T-helper 2 cell treated with Interferon-gamma antibody and Interleukin-4, amounts not matched to agents 100 ng/mL and 5 ng/mL, for 36 hours (primary cell): ENCODE measurements around the gene SORCS2. TPM values are rescaled to one million over a fixed set of nuclear protein-coding genes. Genes with fewer than 3 reads are reported as not detected.

Experiments
- intact Hi-C: fragments of 100-400 bp; cut with micrococcal nuclease; formaldehyde crosslinking; loops from one replicate; pipeline ENCODE4 v1.15.1; 2023
- total RNA-seq: library from RNA; stranded (reverse); gene quantifications from 2 replicates; pipeline ENCODE4 v1.2.3, GENCODE V29; 2022

Gene SORCS2
- total RNA-seq, 1 donor from 2014 or later, result 0.05 TPM

DNA sequence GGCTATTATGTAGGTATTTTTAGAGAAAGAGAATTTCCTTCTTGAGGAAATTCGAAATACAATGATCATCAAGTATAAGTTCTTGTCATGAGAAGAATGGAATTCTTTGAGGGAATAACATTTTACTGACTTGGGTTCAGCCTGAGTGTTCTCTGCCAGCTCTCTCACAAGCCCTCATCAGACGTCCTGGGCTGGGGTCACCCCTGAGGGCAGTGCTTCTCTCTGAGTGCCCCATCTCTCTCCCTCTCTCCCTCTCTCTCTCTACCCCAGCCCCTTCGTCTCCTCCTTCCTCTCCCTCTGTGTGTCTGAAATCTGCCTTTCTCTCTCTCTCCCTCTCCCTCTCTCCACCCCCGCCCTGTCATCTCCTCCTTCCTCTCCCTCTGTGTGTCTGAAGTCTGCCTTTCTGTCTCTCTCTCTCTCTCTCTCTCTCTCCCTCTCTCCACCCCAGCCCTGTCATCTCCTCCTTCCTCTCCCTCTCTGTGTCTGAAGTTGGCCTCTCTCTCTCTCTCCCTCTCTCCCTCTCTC is 484.1 kb downstream of the SORCS2 start:
- intact Hi-C loops, result no loop called here

DNA sequence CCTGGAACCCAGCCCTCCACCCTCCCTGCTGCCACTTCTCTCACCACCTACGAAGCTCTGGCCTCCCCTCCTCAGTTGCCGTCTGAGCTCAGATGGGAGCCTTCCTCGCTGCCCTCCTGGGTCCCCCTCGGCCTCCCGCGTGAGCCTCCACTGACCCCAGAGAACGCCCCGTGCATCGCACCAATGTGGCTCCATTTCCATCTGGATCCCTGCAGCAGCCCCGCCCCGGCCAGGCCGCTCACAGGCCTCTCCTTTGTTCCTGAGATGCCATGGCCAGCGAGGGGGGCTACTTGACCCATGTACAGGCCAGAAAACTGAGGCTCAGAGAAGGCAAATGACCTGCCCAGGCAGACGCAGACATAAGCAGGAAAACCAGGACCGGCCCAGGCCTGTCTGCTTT is 484.7 kb downstream of the SORCS2 start:
- intact Hi-C loops, result no loop called here

DNA sequence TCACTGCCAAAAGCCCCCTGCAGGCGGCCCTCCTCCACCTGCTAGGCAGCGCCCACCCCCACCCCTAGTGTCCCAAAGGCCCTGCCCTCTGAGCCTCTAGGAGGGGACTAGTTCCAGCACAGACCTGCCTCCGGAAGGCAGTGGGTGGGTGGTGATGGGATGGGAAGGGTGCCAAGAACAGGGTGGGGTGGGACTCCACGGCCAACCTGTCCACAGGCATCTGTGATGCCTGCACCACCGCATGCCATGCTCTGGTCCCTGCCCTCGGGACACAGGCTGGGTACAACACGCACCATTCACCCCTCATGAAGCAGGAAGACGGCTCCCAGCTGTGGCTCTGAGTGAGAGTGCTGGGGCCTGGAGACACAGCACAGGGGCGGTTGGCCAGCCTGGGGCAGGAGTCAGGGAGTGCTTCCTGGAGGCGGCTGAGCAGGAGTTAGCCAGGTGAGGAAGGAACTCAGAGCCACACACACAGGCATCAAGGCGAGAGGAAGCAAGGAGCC is 485.5 kb downstream of the SORCS2 start:
- intact Hi-C loops, result no loop called here

DNA sequence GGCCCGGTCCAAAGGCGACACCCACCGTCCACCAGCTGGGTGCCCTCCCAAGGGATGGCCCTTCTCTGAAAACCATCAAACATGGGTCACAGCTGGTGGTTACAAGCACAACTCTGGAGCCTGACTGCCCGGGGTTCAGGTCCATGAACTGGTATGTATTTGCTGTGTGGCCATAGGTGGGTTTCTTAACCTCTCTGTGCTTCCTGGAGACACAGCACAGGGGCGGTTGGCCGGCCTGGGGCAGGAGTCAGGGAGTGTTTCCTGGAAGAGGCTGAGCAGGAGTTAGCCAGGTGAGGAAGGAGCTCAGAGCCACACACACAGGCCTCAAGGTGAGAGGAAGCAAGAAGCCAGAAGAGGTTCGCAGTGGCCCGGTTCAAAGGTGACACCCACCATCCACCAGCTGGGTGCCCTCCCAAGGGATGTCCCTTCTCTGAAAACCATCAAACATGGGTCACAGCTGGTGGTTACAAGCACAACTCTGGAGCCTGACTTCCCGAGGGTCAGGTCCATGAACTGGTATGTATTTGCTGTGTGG is 486.0 kb downstream of the SORCS2 start:
- intact Hi-C loops, result no loop called here

DNA sequence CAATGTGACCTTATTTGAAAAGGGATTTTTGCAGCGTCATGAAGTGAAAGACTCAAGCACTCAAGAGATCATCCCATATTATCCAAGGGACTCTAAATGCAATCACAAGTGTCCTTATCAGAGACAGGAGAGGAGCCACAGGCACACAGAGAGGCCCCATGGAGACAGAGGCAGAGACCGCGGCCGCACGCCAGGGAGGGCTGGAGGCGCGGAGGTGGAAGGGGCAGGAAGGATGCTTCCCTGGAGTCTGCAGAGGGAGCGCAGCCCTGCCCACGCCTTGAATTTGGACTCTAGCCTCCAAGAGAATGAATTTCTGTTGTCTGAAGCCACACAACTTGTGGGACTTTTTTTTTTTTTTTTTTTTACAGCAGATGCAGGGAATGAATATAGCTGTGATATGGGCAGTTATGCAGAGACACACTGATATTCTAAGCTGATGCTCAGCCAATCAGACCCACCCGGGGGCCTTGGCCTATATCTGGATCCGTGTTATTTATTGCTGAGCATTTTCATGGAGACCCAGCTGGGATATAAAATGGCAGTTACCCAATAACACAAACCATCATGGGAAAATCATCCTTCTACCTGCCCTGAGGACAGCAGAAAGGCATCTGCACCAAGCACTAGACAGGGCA is 487.2 kb downstream of the SORCS2 start:
- intact Hi-C loops, result no loop called here

DNA sequence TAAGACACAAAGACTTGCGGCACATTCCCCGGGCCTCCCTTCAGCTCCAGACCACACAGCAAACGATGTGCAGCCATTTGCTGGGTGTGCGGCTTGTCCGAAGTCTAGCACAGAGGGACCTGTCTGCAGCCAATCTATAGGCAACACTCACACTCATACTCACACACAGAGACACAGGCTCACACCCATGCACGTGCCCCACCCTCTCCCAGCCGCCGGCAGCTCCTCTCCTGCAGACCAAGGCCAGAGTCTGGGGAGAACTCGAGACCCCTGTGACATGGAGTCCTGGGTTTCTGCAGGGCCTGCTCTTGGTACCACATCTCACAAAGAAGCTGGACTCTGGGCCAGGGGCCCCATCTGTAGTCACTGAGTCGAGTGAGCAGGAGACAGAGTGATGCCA is 487.8 kb downstream of the SORCS2 start:
- intact Hi-C loops, result no loop called here

DNA sequence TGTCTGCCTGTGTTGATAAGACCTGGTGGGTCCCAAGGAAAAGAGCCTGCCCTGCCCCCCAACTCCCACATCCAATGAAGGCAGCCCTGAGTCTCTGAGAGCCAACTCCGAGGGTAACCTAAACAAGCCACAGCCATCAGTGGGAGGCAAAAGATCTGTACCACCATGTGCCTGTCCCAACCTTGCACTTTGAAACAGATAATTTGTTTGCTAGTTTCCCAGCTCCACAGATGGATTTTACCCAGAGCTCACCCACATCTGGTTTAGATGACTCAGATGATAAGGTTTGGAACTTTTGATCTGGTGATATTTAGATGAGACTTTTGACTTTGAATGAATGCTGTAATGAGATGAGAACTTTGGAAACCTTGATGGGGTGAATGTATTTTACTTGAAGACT is 488.4 kb downstream of the SORCS2 start:
- intact Hi-C loops, result no loop called here

DNA sequence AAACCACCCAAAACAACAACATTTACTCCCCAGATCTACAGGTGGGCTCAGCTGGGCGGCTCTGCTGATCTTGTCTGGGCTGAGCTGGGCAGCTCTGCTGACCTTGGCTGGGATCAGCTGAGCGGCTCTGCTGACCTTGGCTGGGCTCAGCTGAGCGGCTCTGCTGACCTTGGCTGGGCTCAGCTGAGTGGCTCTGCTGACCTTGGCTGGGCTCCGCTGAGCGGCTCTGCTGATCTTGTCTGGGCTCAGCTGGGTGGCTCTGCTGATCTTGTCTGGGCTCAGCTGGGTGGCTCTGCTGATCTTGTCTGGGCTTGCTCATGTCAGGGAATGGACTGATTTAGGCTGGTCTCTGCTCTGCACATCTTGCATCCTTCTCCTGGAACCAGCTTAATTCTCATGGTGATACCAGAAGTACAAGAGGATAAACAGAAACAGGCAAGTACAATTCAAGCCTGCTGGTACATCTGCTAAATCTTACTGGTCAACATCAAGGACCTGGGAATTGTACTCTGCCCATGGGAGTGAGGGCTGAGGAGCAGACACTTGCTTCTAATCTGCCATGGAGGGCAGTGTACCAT is 490.9 kb downstream of the SORCS2 start:
- intact Hi-C loops, result no loop called here

DNA sequence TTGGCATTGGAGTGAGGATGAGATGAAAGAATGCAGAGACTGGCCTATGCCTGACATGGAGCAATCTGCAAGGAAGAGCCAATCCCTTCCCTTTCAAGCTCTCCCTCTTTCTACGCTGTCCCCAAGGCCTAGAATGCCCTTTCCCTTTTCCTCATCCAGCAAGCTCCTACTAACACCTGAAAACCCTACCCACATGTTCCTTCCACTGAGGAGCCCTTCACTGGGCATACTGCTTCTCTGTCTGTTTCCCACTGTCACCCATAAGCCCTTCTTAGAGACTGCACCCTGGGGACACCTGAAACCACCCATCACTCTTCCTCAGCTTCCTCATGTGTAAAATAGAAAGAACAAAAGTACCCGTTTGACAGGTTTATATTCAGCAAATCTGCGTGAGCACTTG is 492.0 kb downstream of the SORCS2 start:
- intact Hi-C loops, result no loop called here

DNA sequence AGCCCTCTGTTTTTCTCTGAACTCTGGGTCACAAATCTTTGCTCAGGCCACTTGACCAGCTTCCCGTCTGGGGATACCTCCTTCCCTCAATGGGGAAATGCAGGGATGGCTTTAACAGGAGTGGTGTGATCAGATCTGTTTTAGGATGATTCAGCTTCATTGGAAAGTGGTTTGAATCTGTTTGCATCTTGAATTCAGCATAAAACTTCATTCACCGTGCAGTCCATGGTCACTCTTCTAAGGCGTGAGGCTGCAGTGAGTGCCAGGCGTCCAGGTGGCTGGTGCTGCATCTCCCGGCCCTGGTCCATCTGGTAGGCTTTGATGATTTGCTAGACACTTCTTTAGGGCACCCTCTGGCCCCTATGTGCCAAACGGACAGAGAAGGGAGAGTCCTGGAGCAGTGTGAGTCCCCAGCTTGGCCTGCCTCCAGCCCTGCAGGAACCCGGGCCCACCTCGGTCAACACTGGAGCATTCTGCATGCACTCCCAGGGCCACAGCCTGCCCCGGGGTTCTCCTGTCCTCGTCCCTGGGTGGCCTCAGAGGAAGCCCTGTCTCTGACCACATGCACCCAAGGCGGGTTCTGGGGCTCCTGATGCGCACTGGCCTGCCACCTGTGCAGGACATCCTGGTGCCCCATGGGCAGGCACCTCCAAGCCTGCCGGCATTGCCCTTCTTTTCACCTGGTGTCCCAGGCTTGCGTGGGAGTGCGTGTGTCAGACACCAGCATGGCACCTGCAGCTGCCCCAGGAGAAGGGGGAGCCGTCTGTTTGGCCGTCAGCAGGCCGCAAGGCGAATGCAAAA is 493.9 kb downstream of the SORCS2 start:
- intact Hi-C loops, result no loop called here

DNA sequence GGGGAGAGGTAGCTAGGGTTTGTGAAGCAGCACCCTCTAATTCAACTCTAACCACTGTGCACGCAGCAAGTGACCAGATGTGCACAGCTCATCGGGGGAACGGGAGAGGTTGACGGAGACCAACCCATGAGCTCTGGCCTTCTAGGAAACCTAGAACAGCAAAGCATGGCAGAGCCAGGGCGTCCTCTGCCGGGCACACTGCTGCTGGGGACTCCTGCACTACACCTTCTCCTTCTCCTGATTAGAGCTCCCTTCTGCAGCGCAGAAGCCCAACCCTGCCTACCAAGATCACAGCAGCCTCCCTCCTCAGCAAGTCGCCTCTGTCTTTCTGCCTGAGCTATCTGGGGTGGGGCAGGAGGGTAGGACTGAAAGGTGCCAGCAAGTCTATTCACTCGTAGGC is 494.7 kb downstream of the SORCS2 start:
- intact Hi-C loops, result no loop called here

DNA sequence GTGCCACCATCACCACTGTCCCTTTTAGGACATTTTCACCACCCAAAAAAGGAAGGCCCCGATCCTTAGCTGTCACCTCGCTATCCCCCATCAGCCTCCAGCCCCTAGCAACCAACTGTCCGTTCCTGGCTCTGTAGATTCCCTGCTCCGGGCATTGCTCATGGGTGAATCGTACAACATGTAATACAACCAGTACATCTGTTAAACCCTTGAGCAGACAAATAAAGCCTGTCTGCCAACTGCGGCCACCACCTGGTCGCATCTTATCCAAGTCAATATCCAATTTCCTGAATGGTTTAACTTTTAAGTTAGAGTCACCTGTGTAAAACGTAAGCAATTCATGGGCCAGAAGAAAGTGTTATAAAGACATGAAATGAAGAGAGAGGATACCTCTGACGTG is 495.5 kb downstream of the SORCS2 start:
- intact Hi-C loops, result no loop called here

DNA sequence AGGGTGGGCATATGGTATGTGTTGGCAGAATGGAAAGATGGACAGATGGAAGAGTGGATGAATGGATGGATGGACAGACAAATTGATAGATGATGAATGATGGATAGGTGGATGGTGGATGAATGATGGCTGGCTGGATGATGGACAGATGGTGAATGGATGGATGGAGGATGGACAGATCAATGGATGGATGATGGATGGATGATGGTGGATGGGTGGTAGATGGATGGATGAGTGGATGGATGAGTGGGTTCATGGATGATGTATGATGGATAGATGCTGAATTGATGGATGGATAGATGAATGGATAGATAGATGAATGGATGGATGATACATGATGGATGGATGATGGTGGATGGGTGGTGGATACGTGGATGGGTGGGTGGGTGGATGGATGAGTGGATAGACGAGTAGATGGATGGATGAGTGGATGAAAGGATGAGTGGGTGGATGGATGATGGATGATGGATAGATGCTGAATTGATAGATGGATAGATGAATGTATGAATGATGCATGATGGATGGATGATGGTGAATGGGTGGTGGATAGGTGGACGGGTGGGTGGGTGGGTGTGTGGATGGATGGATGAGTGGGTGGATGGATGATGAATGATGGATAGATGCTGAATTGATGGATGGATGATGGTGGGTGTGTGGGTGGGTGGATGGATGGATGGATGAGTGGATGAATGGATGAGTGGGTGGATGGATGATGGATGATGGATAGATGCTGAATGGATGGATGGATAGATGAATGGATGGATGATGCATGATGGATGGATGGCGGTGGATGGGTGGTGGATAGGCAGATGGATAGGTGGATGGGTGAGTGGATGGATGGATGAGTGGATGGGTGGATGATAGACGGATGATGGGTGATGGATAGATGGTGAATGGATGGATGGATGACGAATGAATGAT is 497.7 kb downstream of the SORCS2 start:
- intact Hi-C loops, result no loop called here

DNA sequence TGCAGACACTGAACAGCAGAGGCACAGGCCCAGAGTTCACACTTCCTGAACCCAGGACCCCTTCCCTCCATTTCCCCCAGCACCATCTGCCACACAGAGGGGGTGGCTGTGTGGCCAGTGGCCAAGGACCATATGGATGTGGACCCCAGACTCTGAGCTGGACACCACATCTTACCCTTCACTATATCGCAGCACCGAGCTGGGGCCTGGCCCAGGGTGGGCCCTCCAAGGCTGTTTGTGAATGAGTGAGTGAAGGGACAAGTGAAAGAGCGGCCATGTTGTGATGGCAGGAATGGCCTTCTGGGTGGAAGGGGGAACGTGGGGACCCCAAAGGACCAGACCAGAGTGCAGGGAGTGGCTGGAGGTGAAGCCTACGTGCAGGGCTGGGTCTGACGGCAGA is 498.7 kb downstream of the SORCS2 start:
- intact Hi-C loops, result no loop called here

DNA sequence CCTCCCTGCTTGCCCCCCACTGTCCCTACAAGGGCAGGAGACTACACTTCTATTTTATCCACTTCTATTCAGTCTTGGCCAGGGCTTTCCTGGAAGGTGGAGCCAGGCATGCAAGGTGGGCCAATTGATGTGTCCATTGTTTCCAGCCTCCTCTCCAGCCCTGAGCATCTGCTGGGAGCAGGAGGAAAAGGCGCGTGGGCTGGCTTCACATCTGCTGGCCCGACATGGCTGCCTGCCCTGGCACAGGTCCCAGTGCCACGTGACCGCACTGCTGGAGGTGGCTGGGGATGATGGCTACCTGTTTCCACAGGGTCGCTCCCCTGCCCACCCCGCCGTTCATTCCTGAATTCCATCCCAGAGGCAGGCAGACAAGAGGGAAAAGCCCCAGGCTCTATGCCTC is 499.6 kb downstream of the SORCS2 start:
- intact Hi-C loops, result no loop called here

DNA sequence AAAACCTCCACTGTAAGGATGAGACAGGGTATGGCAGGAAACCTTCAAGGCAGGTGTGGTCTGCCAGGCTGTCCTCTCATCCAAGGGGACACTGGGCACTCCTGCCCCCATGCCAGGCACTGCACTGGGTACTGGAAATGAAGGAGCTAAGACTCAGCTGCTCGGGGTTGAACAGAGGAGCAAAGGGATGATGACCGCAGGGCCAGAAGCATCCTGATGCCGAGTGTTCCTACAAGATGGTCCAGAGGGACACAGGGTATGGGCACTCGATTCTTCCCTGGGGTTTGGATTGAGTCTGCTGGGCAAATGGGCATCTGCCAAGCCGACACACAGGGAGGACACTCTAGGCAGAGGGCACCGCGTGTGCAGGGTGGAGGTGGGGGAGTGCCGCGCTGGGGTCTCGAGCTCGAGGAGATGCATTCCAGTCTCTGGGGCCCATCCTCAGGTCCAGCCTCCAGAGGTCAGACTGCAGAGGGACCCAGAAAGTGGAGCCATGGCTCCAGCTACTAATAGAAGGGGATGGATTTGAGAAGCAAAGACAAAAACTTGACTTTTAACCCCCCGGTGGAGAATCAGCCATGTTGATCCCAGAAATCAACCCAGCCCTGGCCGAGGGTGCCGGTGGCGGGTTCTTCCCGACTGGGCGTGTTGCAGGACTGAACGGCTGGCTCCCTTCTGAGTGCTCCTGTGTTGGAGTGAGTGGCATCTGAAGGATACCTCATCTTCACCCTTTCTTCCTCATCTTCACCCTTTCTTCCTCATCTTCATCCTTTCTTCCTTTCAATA is 500.3 kb downstream of the SORCS2 start:
- intact Hi-C loops, result no loop called here

DNA sequence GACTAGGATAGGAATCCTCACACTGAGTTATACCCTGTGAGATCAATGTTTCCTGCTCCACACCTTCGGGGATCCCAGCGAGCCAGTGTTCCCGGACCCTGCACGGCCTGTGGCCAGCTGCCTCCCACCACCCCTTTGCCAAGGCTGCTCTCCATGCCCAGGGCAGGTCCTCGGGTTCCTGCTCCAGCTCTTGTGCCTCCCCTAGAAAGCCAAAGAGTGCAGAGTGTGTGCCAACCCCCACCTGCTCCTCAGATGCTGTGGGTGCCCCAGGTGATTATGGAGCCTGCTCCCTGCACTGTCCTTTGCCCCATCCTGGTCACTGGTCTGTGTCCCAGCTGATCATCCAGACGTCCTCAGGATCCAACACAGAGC is 500.9 kb downstream of the SORCS2 start:
- intact Hi-C loops, result no loop called here

DNA sequence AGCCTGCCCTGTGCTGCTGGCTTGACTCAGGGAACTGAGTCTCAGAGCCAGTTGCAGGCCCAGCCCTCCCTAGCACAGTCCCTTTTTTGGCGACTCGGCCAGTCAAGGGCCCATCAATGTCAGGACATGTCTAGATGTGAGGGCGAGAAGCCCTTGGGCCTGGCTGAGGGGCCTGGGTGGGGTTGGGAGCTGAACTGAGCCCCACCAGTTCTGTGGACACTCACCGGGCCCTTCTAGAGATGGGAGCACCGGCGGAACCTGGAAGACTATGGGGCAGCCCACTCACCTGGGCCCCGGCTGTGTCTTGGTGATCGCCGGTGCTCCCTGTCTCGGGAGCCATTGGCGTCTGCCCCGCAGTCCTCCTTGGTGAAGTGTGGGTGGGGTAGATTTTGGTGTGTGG is 501.4 kb downstream of the SORCS2 start:
- intact Hi-C loops, result no loop called here

DNA sequence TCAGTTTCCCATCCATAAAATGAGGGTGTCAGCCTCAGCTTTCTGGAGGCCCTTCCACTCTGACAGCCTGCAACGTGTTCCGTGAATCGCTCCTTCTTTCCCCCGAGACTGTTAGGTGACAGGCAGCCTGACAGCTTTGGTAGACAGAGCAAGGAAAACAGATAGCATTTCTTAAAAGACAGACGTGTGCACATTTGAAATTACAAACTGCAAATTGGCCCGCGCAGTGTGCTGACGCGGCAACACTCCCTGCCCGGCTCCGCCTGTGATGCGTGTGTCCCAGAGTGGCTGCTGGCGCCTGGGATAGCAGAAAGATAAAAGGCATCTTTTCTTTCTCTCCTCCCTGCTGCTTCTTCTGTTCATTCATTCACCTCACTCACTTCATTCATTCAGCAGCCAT is 502.0 kb downstream of the SORCS2 start:
- intact Hi-C loops, result no loop called here

DNA sequence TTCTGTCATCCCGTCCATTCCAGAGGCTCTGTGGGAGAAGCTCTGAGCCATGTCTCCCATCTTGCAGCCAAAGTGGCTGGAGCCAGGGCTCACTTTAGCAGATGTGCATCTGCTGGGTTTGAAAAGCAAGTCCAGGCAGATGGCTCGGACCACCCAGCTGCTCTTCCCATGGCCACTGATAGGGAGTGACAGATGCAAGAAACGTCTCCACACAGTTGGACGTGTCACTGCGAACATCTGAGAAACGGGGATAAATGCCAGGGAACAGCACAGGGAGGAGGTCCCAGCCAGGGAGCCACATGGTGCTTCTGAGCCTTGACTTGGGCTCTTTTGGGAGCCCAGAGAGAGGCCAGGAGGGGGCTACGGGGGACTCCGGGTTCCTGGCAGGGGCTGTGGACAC is 505.0 kb downstream of the SORCS2 start:
- intact Hi-C loops, result no loop called here
